Measurements from ENCODE around the gene CSN3. TPM values are rescaled to one million over a fixed set of nuclear protein-coding genes. Genes with fewer than 3 reads are reported as not detected.

CSN3 gene
- total and polyA plus RNA-seq, 4 donors = not detected

DNA sequence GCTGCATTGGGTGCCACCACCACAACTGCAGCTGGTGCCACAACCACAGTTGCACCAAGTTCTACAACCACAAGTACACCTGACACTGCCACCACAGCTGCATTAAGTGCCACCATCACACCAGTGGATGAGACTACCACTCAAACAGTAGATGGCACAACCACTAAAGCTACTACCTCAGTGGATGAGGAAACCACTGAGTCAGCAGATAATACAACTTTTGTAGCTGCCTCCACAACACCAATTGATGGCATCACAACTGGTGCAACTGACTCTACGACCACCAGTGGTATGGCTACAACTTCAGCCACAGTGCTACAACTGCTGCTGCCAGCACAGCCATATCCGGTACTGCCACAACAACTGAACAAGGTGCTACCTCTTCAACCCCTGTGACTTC, 57.2 kb downstream of the CSN3 start:
- Histone ChIP-seq H3K9ac (ENCODE audit: insufficient read depth in 1 of 2, low read length in 2 of 2) (no peak overlapping the region), H3K9me3 (ENCODE audit: control insufficient read depth in 4 of 4, insufficient read depth in 3 of 4, low read length in 3 of 4) (peaks cover 0 to 10% (median 2%) of the 10 kb centered on the region in 4 donors), H3K36me3 (ENCODE audit: control insufficient read depth in 4 of 4, insufficient read depth in 4 of 4, low read length in 4 of 4) (no peaks in the 10 kb centered on the region), H3K27me3 (ENCODE audit: control insufficient read depth in 3 of 3, insufficient read depth in 3 of 3, low read length in 2 of 3) (no peaks in the 10 kb centered on the region), H3K4me3 (no peak overlapping the region), H3K4me1 (ENCODE audit: control insufficient read depth in 5 of 5, insufficient read depth in 5 of 5, low read length in 5 of 5) (peaks cover 0 to 37% (median 0%) of the 10 kb centered on the region in 5 donors), H3K27ac (ENCODE audit: low read depth in 1 of 2, low read length in 1 of 2) (no peak overlapping the region)
- ATAC-seq (ENCODE audit: insufficient read depth, low FRiP score) (no peak), DNase-seq (no peak)
- TF ChIP-seq CTCF (IDR thresholded peaks at IDR 0.05; ENCODE audit: control extremely low read depth, extremely low read depth) = no peak
- WGBS, 2 donors = 60 to 93% methylated on average over 2 of the region's 2 CpGs

DNA sequence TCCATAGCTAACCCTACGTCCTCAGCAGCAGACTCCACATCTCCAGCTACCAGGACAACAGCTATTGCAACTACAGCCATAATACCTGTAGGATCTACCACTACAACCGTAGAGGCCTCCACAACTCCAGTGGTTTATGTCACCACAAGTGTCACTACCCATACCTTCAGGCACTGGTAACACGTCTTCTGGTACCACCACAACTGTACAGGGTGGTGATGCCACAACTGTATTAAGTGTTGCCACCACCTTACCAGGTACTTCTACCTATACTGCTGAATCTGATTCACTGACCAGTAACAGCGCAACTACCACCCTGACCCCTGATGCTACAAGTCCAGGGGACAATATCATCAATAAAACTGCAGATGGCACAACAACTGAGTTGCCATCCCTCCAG, 57.8 kb downstream of the CSN3 start:
- Histone ChIP-seq H3K27ac (ENCODE audit: low read depth in 1 of 2, low read length in 1 of 2) (no peak overlapping the region), H3K9ac (ENCODE audit: insufficient read depth in 1 of 2, low read length in 2 of 2) (no peak overlapping the region), H3K4me3 (no peak overlapping the region), H3K4me1 (ENCODE audit: control insufficient read depth in 5 of 5, insufficient read depth in 5 of 5, low read length in 5 of 5) (peaks cover 0 to 37% (median 0%) of the 10 kb centered on the region in 5 donors), H3K9me3 (ENCODE audit: control insufficient read depth in 4 of 4, insufficient read depth in 3 of 4, low read length in 3 of 4) (peaks cover 0 to 10% (median 2%) of the 10 kb centered on the region in 4 donors), H3K36me3 (ENCODE audit: control insufficient read depth in 4 of 4, insufficient read depth in 4 of 4, low read length in 4 of 4) (no peaks in the 10 kb centered on the region), H3K27me3 (ENCODE audit: control insufficient read depth in 3 of 3, insufficient read depth in 3 of 3, low read length in 2 of 3) (no peaks in the 10 kb centered on the region)
- WGBS, 2 donors = 82 to 88% methylated on average over 4 of the region's 4 CpGs
- ATAC-seq (ENCODE audit: insufficient read depth, low FRiP score) (no peak), DNase-seq (no peak)
- no peak for TF ChIP-seq CTCF (IDR thresholded peaks at IDR 0.05; ENCODE audit: control extremely low read depth, extremely low read depth)

Other genes with a start within 250 kb of the CSN3 start
- gene STATH, start 246.6 kb upstream of the CSN3 start, total RNA-seq = not detected
- not detected for gene STATH, start 246.6 kb upstream of the CSN3 start, polyA plus RNA-seq
- not detected for gene HTN3, start 214.1 kb upstream of the CSN3 start, total RNA-seq
- gene HTN3, start 214.1 kb upstream of the CSN3 start, polyA plus RNA-seq = not detected
- not detected for gene HTN1, start 192.2 kb upstream of the CSN3 start, total RNA-seq
- gene HTN1, start 192.2 kb upstream of the CSN3 start, polyA plus RNA-seq = not detected
- gene PRR27, start 88.4 kb upstream of the CSN3 start, total RNA-seq = not detected
- gene PRR27, start 88.4 kb upstream of the CSN3 start, polyA plus RNA-seq = not detected
- gene ODAM, start 46.9 kb upstream of the CSN3 start, total RNA-seq = 1 to 10 TPM; 2.4 to 8.8 TPM
- 1 to 10 TPM; 1.6 to 3.2 TPM for gene ODAM, start 46.9 kb upstream of the CSN3 start, polyA plus RNA-seq
- 1 to 10 TPM in 1 of 2 donors, not detected in 1; 6.0 TPM for gene FDCSP, start 16.5 kb upstream of the CSN3 start, total RNA-seq
- gene FDCSP, start 16.5 kb upstream of the CSN3 start, polyA plus RNA-seq = under 1 TPM in 1 of 2 donors, not detected in 1; 0.87 TPM
- gene CABS1, start 92.4 kb downstream of the CSN3 start, total RNA-seq = not detected
- not detected for gene CABS1, start 92.4 kb downstream of the CSN3 start, polyA plus RNA-seq
- not detected for gene SMR3A, start 118.2 kb downstream of the CSN3 start, total RNA-seq
- gene SMR3A, start 118.2 kb downstream of the CSN3 start, polyA plus RNA-seq = not detected
- not detected for gene SMR3B, start 140.5 kb downstream of the CSN3 start, total RNA-seq
- not detected for gene SMR3B, start 140.5 kb downstream of the CSN3 start, polyA plus RNA-seq
- gene OPRPN, start 155.3 kb downstream of the CSN3 start, total RNA-seq = not detected
- gene OPRPN, start 155.3 kb downstream of the CSN3 start, polyA plus RNA-seq = not detected
- gene MUC7, start 229.6 kb downstream of the CSN3 start, total RNA-seq = not detected
- not detected for gene MUC7, start 229.6 kb downstream of the CSN3 start, polyA plus RNA-seq

Data from lung (tissue), 12 donors.